ENCODE results near the gene C1QA. TPM values are rescaled to one million over a fixed set of nuclear protein-coding genes. Genes with fewer than 3 reads are reported as not detected.

The C1QA gene
- total RNA-seq, 1 experiment from 2014 or later, result not detected

- no peak overlapping the region for H2AFZ ChIP-seq (ENCODE audit: low read length)
- intact Hi-C loops (cut with micrococcal nuclease), result no loop called here
- no peaks in the 10 kb centered on the region for H3K27me3 ChIP-seq (ENCODE audit: low read length)
- no peak for TF ChIP-seq EZH2phosphoT487 (IDR thresholded peaks at IDR 0.05; ENCODE audit: borderline replicate concordance, low read length)
- TF ChIP-seq CTCF (conservative IDR thresholded peaks at IDR 0.05; ENCODE audit: low read depth, low read length), result no peak
- no peak for TF ChIP-seq EZH2 (IDR thresholded peaks at IDR 0.05; ENCODE audit: low read length, unreplicated experiment)
- H3K79me2 ChIP-seq (ENCODE audit: low read length), result no peaks in the 10 kb centered on the region
- H3K36me3 ChIP-seq (ENCODE audit: low read depth, low read length), result no peaks in the 10 kb centered on the region
- no peaks in the 10 kb centered on the region for H3K4me1 ChIP-seq (ENCODE audit: insufficient read depth, low read length)
- H3K9ac ChIP-seq (ENCODE audit: low read length), result no peak overlapping the region
- H4K20me1 ChIP-seq (ENCODE audit: low read length), result no peaks in the 10 kb centered on the region
- ATAC-seq (no peak), DNase-seq (no peak)
- ChIA-PET CTCF (no interaction called here), POLR2A (ENCODE audit: unreplicated experiment) (no interaction called here)
- no peaks in the 10 kb centered on the region for H3K9me3 ChIP-seq (ENCODE audit: low read length)
- H3K27ac ChIP-seq (ENCODE audit: low read length), result no peak overlapping the region
- H3F3A ChIP-seq (ENCODE audit: low read length, unreplicated experiment), result no peaks in the 10 kb centered on the region
- no peak overlapping the region for H3K4me2 ChIP-seq (ENCODE audit: low read length)
- no TSS peak for BruUV-seq (replicated peaks)
- H3K4me3 ChIP-seq (ENCODE audit: low read length), result no peak overlapping the region
- H3K9me2 ChIP-seq (replicated peaks; ENCODE audit: low read length), result no peaks in the 10 kb centered on the region
Measured at GRCh38 chr1:22591576-22591975, 44.9 kb upstream of the C1QA start.

GRCh38 chr1:22592051-22592450 is 44.4 kb upstream of the C1QA start:
- Histone ChIP-seq H3K36me3 (ENCODE audit: low read depth, low read length) (no peaks in the 10 kb centered on the region), H3K9ac (ENCODE audit: low read length) (no peak overlapping the region), H2AFZ (ENCODE audit: low read length) (no peak overlapping the region), H3K9me2 (replicated peaks; ENCODE audit: low read length) (no peaks in the 10 kb centered on the region), H3K79me2 (ENCODE audit: low read length) (no peaks in the 10 kb centered on the region), H3K4me1 (ENCODE audit: insufficient read depth, low read length) (no peaks in the 10 kb centered on the region), H3K4me2 (ENCODE audit: low read length) (no peak overlapping the region), H3K27me3 (ENCODE audit: low read length) (no peaks in the 10 kb centered on the region), H3F3A (ENCODE audit: low read length, unreplicated experiment) (no peaks in the 10 kb centered on the region), H3K9me3 (ENCODE audit: low read length) (no peaks in the 10 kb centered on the region), H4K20me1 (ENCODE audit: low read length) (no peaks in the 10 kb centered on the region), H3K4me3 (ENCODE audit: low read length) (no peak overlapping the region), H3K27ac (ENCODE audit: low read length) (no peak overlapping the region)
- POLR2A ChIA-PET (ENCODE audit: unreplicated experiment), result no interaction called here
- BruUV-seq (replicated peaks), result no TSS peak
- DNase-seq, result no peak
- CTCF ChIA-PET, result no interaction called here
- intact Hi-C loops (cut with micrococcal nuclease), result no loop called here
- TF ChIP-seq EZH2 (IDR thresholded peaks at IDR 0.05; ENCODE audit: low read length, unreplicated experiment) (no peak), EZH2phosphoT487 (IDR thresholded peaks at IDR 0.05; ENCODE audit: borderline replicate concordance, low read length) (no peak), CTCF (conservative IDR thresholded peaks at IDR 0.05; ENCODE audit: low read depth, low read length) (no peak)
- ATAC-seq, result no peak

GRCh38 chr1:22592919-22593790 is 43.3 kb upstream of the C1QA start:
- Histone ChIP-seq H3K9me3 (ENCODE audit: low read length) (no peaks in the 10 kb centered on the region), H3K9ac (ENCODE audit: low read length) (no peak overlapping the region), H3K79me2 (ENCODE audit: low read length) (no peaks in the 10 kb centered on the region), H3K4me2 (ENCODE audit: low read length) (no peak overlapping the region), H2AFZ (ENCODE audit: low read length) (no peak overlapping the region), H4K20me1 (ENCODE audit: low read length) (no peaks in the 10 kb centered on the region), H3K9me2 (replicated peaks; ENCODE audit: low read length) (no peaks in the 10 kb centered on the region), H3F3A (ENCODE audit: low read length, unreplicated experiment) (no peaks in the 10 kb centered on the region), H3K4me1 (ENCODE audit: insufficient read depth, low read length) (no peaks in the 10 kb centered on the region), H3K27ac (ENCODE audit: low read length) (no peak overlapping the region), H3K4me3 (ENCODE audit: low read length) (no peak overlapping the region), H3K27me3 (ENCODE audit: low read length) (no peaks in the 10 kb centered on the region), H3K36me3 (ENCODE audit: low read depth, low read length) (no peaks in the 10 kb centered on the region)
- no peak for TF ChIP-seq EZH2phosphoT487 (IDR thresholded peaks at IDR 0.05; ENCODE audit: borderline replicate concordance, low read length)
- no peak for TF ChIP-seq EZH2 (IDR thresholded peaks at IDR 0.05; ENCODE audit: low read length, unreplicated experiment)
- TF ChIP-seq CTCF (conservative IDR thresholded peaks at IDR 0.05; ENCODE audit: low read depth, low read length), result no peak
- CTCF ChIA-PET, result no interaction called here
- DNase-seq, result no peak
- intact Hi-C loops (cut with micrococcal nuclease), result no loop called here
- POLR2A ChIA-PET (ENCODE audit: unreplicated experiment), result no interaction called here
- no TSS peak for BruUV-seq (replicated peaks)
- no peak for ATAC-seq

Measured in PC-3 (cell line).